GM18499 (cell line): Measurements from ENCODE around the gene UBE2O.

ENCODE experiments used
- ATAC-seq: cut with Tn5 transposase; IDR thresholded peaks from one replicate; pipeline ENCODE4 v1.9.1; 2021; ENCODE audit warnings: moderate number of reproducible peaks; ENCODE audit not compliant: insufficient read depth, unreplicated experiment

The UBE2O gene

GRCh38 chr17:76442341-76443338 lies 10.3 kb downstream of the UBE2O start:
- ATAC-seq = no peak

DNA sequence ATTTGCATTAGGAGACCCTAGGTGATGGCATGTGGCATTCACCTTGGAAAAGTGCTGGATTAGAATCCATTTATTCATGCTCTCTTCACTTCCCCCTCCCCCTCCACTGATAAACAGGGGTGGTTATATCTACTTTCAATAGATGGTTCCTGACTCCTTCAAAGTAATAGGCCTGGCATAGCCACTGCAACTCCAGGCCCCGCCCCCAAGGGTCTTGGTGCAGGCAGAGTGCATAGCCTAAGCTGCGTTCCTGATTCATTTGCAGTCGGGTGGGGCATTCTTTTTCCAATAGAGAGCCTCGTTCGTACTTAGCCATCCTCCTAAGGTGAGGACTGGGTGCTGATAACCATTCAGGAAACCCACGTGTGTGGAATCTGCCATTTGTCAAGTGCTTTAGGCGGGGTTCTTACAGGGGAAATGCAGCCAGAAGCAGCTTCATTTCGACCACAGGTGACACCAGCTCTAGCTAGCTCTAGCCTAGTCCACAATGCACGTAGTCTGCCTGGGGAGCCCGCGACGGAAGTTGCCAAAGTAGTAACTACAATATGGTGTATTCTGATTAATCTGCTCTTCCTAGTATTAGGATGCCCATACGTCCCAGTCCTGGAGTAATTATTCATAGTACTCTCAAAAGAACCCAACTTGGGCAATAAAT lies 11.1 kb downstream of the UBE2O start:
- ATAC-seq = no peak

GRCh38 chr17:76440751-76441362 lies 12.1 kb downstream of the UBE2O start:
- ATAC-seq = no peak

- ATAC-seq = no peak
Observed at GRCh38 chr17:76439314-76439928, 13.5 kb downstream of the UBE2O start.

DNA sequence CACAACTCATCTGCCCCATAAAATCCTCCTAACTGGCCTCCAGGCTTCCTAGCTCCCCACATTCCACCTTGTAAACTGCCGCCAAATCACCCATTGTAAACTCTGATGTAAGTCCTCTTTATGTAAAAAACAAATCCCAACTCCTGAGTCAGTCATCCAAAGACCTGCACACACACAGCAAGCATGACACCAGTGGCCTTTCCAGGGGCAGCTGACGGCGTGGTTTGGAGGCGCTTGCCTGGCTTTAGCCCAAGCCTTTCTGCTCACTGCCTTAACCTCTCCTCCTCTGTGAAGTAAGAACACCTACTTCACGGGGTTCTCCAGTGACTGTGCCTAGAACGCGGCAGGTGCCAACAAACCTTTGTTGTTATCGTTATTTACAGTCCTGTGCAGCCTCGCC lies 14.0 kb downstream of the UBE2O start:
- ATAC-seq = no peak

DNA sequence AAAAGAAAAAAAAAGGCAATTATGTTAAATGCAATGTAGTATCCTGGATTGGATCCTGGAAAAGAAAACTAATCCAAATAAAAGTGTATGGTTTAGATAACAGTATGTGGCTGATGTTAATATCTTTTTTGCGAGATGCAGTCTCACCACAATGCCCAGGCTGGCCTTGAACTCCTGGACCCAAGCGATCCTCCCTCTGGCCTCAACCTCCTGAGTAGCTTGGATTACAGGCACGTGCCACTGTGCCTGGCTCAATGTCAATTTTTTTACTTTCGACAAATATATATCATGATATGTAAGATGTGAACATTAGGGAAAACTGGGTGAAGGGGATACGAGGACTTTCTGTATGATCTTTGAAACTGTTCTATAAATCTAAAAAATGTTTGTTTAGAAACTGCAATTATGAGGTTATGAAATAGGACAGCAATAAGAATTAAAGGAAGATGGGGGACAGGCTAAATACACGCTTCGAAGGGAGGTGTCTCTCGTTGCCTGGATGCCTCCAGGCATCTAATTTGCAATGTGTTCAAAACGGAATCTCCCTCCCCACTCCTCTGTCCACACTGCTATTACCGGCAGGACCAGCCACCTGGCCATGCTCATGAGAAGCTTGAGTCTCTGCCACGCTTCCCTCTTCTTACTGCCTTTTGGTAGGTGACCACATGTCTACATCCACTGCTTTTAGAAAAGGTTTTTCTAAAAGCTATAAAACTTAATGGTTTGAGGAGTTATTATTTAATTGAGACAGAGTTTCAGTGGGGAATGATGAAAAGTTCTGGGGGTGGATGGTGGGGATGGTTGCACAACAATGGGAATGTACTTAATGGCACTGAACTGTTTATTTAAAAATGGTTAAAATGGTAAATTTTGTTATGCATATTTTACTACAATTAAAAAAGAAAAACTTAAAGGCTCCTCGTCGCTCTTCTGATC lies 15.2 kb downstream of the UBE2O start:
- ATAC-seq = no peak

GRCh38 chr17:76435751-76436150 lies 17.2 kb downstream of the UBE2O start:
- ATAC-seq = no peak

- ATAC-seq = no peak
Observed at GRCh38 chr17:76434870-76435269, 18.1 kb downstream of the UBE2O start.

- no peak for ATAC-seq
Observed at GRCh38 chr17:76433693-76434092, 19.3 kb downstream of the UBE2O start.

GRCh38 chr17:76432712-76433336 lies 20.1 kb downstream of the UBE2O start:
- ATAC-seq = no peak

DNA sequence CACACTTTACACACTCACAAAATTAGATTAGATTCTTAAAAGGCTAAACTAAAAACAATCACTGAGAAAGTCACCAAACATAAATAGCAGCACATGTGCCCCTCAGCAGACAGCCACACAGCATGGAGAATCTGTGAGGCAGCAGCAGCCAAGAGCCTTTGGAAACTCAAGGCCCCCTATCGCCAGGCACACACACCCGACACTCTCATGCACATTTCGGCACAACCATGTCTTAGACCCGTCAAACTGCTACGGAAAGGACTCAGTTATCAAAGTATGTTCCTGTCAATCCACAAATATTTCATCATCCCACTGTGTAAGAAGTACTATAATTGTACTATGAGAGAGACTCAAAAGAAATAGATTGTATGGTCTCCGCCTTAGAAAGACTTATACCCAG lies 20.9 kb downstream of the UBE2O start:
- ATAC-seq = no peak

- no peak for ATAC-seq
Observed at GRCh38 chr17:76431509-76431908, 21.4 kb downstream of the UBE2O start.

GRCh38 chr17:76428511-76428910 lies 24.4 kb downstream of the UBE2O start:
- no peak for ATAC-seq

DNA sequence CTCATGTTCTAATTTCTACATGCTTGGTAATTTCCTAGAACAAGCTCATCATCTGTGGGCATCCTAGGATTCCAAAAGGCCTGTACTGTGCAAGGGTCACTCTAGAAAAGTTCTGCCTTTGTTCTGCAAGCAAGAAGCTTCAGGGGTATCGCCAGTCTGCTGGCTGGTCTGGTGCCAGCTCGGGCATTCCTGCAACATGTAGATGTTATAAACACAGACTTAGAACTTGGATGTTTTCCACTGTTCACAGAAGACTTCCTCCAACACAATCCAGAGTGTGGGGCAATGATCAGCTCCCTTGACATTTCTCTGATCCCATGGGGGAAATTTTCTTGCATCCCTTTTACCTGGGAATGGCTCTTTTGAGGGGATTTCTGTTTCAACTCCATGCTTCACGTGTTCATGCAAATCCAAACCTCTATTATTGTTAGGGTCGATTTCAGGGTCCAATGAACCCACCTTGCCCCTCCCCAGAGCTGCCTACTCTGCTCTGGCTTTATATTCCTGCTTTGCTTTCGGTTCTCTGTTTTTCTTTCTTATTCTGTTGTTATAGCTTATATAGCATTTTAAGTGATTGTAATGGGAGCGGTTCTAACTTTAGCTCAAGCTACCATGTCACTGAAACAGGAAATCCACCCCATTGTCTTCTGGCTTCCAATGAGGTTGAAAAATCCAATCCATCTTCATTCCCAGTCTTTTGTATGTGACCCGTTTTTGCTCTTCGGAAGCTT lies 25.3 kb downstream of the UBE2O start:
- no peak for ATAC-seq

DNA sequence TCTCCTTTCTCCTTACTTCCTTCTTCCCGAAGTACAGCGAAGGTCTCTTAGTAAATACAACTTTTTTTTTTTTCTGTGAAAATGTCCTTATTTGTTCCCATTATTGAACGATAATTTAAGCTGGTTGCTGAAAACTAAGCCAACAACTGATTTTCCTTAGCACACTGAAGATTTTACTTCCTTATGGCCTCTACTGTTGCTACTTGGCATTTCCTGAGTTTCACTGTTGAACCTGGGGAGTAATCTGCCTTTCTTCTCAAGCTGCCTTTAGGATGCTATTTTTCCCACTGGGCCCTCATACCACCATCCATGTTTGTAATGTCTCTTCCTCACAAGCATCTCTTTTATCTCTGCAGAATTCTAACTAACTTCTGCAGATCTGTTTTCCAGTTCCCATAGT lies 26.1 kb downstream of the UBE2O start:
- no peak for ATAC-seq

- no peak for ATAC-seq
Observed at GRCh38 chr17:76422860-76423259, 30.1 kb downstream of the UBE2O start.

DNA sequence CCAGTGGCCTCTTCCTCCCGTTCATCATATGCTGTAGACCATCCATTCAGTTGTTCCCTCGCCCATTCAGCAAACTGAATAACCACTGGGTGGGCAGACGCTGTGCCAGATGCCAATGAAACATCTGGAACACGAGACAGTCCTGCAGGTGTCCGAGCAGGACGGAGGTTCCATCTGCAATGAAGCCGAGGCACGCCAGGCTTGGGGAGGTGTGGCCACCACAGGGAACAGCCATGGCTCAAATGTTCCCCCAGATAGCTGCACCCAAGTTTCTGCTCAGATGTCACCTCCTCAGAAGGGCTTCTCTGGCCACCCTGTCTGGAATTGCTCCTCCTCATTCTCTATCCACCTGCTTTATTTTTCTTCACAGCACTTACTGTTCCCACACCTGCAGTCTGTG lies 30.5 kb downstream of the UBE2O start:
- ATAC-seq = no peak

- no peak for ATAC-seq
Observed at GRCh38 chr17:76421044-76421407, 31.9 kb downstream of the UBE2O start.
